Activated naive CD8-positive, alpha-beta T cell treated with anti-CD3 and anti-CD28 coated beads for 36 hours (primary cell): ENCODE data around the gene PIGU. TPM values are rescaled to one million over a fixed set of nuclear protein-coding genes. Genes with fewer than 3 reads are reported as not detected.

Experiments used
- DNase-seq: peaks from one replicate; pipeline ENCODE4 v3.0.0; 2021
- H3K27ac Mint-ChIP-seq: one replicate; pipeline ENCODE4 v1.8.0; 2022; ENCODE audit warnings: mild to moderate bottlenecking, moderate library complexity, mixed read lengths
- H3K27me3 Mint-ChIP-seq: one replicate; pipeline ENCODE4 v1.8.0; 2022; ENCODE audit warnings: mild to moderate bottlenecking, mixed read lengths
- H3K36me3 Mint-ChIP-seq: one replicate; pipeline ENCODE4 v1.8.0; 2021; ENCODE audit warnings: mild to moderate bottlenecking, mixed read lengths
- H3K4me1 Mint-ChIP-seq: one replicate; pipeline ENCODE4 v1.8.0; 2021; ENCODE audit warnings: mixed read lengths
- H3K4me3 Mint-ChIP-seq: one replicate; pipeline ENCODE4 v1.8.0; 2022; ENCODE audit warnings: mild to moderate bottlenecking, moderate library complexity, mixed read lengths
- H3K9me3 Mint-ChIP-seq: one replicate; pipeline ENCODE4 v1.8.0; 2022; ENCODE audit warnings: mixed read lengths
- total RNA-seq, 2 experiments: library from RNA; stranded (reverse); gene quantifications; one replicate each; pipeline ENCODE4 v1.2.3, GENCODE V29; 2021

PIGU gene
- total RNA-seq, 2 experiments from 2014 or later = 18.7 to 19.3 TPM

DNA sequence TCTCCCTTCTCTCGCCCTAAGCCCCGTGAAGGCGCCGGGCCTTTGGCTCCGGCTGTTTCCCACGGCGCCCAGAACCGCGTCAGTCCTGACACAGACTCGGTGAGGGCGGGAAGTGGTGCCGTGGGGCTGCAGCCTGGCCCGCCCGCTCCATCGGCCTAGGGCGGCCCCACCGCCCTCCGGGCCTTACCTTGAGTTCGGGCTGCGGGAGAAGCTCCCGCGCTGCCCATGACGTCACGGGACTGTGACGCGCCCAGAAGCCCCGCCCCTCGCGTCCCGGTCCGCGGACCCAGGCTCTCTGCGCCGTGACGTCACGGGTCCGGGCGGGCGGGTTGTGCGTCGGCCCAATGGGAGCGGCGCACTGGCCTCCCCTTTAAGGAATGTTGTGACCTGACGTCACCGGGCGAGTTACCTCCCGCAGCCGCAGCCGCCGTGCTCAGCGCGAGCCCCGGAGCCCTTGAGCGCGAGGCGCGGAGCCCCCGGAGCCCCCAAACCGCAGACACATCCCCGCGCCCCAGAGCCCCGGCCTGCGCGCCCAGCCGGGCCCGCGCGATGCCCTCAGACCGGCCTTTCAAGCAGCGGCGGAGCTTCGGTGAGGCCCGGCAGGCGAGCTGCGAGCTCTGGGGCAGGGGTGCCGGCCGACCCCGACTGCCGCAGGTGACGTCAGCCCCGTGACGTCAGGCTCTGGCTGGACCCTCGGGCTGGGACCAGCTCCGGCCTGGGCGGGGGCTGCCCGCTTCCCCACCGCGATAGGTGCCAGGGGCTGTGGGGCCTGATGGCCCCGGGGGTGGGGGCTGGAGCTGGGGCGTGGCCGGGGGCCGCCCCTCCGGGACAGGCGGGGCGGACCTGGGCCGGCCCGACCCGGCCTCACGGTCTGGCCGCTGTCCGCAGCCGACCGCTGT is 118.3 kb downstream of the PIGU start, which contains the start of gene MAP1LC3A:
MAP1LC3A (plus strand) TSS at position 399 of the 899 bp plus-strand sequence; CDS start at position 550, 151 bp downstream.
- Mint-ChIP-seq H3K9me3 (no peaks in the 10 kb centered on the region), H3K27ac (peak within 1 kb of the TSS; percentile 75), H3K27me3 (no peaks in the 10 kb centered on the region), H3K4me3 (peak within 1 kb of the TSS; percentile 79), H3K4me1 (peaks cover 4% of the 10 kb centered on the region), H3K36me3 (peaks cover 3% of the 10 kb centered on the region)
- peak; percentile 89 for DNase-seq

GRCh38 chr20:34557936-34558319 is 119.0 kb downstream of the PIGU start:
- no peak for DNase-seq
- Mint-ChIP-seq H3K9me3 (no peaks in the 10 kb centered on the region), H3K27ac (peak overlapping the region; percentile 75), H3K36me3 (peaks cover 3% of the 10 kb centered on the region), H3K4me1 (peaks cover 4% of the 10 kb centered on the region), H3K27me3 (no peaks in the 10 kb centered on the region), H3K4me3 (peak overlapping the region; percentile 79)

DNA sequence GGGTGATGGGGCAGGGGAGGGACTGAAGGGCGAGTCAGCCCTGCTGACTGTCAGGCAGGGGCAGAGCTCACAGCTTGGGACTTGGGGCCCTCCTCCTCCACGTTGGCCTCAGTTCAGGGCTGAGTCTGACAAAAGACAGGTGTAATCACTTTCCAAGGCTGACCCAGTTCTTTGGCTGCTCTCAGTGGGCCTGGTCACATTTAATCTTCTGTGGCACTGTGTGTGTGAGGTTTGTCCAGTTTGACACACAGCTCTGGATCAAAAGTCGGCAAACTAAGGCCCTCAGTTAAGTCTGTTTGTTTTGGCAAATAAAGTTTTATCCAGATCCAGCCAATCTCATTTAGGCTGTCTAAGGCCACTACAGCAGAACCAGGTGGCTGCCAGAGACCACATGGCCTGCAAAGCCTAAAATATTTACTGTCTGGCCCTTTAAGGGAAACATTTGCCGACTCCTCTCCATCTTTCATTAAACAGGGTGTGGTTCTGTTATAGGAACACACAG is 123.5 kb downstream of the PIGU start:
- no peak overlapping the region for H3K27ac Mint-ChIP-seq
- no peaks in the 10 kb centered on the region for H3K9me3 Mint-ChIP-seq
- H3K4me1 Mint-ChIP-seq = peaks cover 8% of the 10 kb centered on the region
- H3K36me3 Mint-ChIP-seq = peaks cover 3% of the 10 kb centered on the region
- no peak overlapping the region for H3K4me3 Mint-ChIP-seq
- H3K27me3 Mint-ChIP-seq = no peaks in the 10 kb centered on the region
- DNase-seq = no peak

- H3K4me1 Mint-ChIP-seq = peaks cover 4% of the 10 kb centered on the region
- H3K27ac Mint-ChIP-seq = no peak overlapping the region
- no peak overlapping the region for H3K4me3 Mint-ChIP-seq
- H3K9me3 Mint-ChIP-seq = no peaks in the 10 kb centered on the region
- no peaks in the 10 kb centered on the region for H3K36me3 Mint-ChIP-seq
- no peaks in the 10 kb centered on the region for H3K27me3 Mint-ChIP-seq
- DNase-seq = no peak
These were observed 124.3 kb downstream of the PIGU start for GRCh38 chr20:34552569-34552968.

DNA sequence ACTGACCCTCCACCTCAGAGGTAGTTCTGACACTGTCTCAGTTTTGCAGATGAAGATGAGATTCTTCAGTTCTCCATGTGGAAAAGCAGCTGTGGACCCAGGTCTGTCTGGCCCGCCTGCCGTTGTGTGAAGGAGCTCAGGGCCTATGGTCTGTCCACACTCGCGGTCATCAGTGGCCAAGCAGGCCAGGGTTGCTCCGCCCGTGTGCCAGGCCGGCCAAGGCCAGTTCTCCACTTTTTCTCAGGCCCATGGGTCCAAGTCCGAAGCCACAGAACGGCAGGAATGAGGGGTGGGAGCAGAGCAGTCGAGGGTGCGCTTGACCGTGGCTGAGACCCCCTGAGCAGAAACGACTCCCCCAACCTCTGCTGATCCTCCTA is 127.0 kb downstream of the PIGU start:
- no peaks in the 10 kb centered on the region for H3K36me3 Mint-ChIP-seq
- peaks cover 4% of the 10 kb centered on the region for H3K4me1 Mint-ChIP-seq
- DNase-seq = no peak
- no peak overlapping the region for H3K27ac Mint-ChIP-seq
- peaks cover 9% of the 10 kb centered on the region for H3K27me3 Mint-ChIP-seq
- no peaks in the 10 kb centered on the region for H3K9me3 Mint-ChIP-seq
- H3K4me3 Mint-ChIP-seq = no peak overlapping the region

DNA sequence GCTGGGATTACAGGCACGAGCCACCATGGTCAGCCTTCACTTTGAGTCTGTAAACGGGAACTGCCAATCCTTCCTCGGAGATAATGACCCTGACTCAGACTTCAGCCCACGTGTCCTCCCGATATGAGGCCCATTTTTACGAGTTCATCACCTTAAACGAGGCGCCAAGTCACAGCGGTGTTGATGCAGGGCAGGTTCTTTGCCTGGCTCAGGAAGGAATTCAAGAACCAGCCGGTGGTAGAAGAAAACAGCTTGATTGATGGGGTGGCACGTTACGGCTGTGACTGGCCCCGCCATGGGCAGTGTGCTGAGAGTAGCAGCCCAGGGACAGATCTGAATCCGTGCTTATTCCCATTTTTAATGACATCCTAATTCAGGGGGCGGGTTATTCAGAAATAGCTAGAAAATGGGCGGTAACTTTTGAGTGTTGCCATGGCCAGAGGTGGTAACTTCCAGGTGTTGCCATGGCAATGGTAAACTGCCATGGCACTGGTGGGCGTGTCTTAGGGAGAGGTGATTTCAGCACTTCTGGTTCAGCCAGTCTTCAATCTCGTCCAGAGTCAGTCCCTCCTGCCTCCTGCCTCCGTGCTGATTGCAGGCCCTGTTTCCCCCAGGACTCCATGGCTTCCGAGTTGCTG is 127.5 kb downstream of the PIGU start:
- no peak overlapping the region for H3K27ac Mint-ChIP-seq
- peaks cover 9% of the 10 kb centered on the region for H3K27me3 Mint-ChIP-seq
- H3K4me1 Mint-ChIP-seq = peaks cover 9% of the 10 kb centered on the region
- no peak overlapping the region for H3K4me3 Mint-ChIP-seq
- H3K36me3 Mint-ChIP-seq = no peaks in the 10 kb centered on the region
- no peak for DNase-seq
- H3K9me3 Mint-ChIP-seq = no peaks in the 10 kb centered on the region

- no peak for DNase-seq
- no peak overlapping the region for H3K4me3 Mint-ChIP-seq
- H3K9me3 Mint-ChIP-seq = no peaks in the 10 kb centered on the region
- H3K27me3 Mint-ChIP-seq = peaks cover 9% of the 10 kb centered on the region
- peaks cover 15% of the 10 kb centered on the region for H3K4me1 Mint-ChIP-seq
- H3K27ac Mint-ChIP-seq = no peak overlapping the region
- peaks cover 2% of the 10 kb centered on the region for H3K36me3 Mint-ChIP-seq
These were observed 128.9 kb downstream of the PIGU start for GRCh38 chr20:34547844-34548613.

- Mint-ChIP-seq H3K27ac (no peak overlapping the region), H3K4me1 (peaks cover 15% of the 10 kb centered on the region), H3K4me3 (no peak overlapping the region), H3K36me3 (peaks cover 2% of the 10 kb centered on the region), H3K9me3 (no peaks in the 10 kb centered on the region), H3K27me3 (peaks cover 9% of the 10 kb centered on the region)
- no peak for DNase-seq
These were observed 130.1 kb downstream of the PIGU start for GRCh38 chr20:34546751-34547181.

GRCh38 chr20:34544109-34544796 is 132.6 kb downstream of the PIGU start:
- Mint-ChIP-seq H3K9me3 (no peaks in the 10 kb centered on the region), H3K27me3 (peaks cover 9% of the 10 kb centered on the region), H3K36me3 (peaks cover 6% of the 10 kb centered on the region), H3K27ac (no peak overlapping the region), H3K4me3 (peak overlapping the region; percentile 43), H3K4me1 (peaks cover 19% of the 10 kb centered on the region)
- peak; percentile 14 for DNase-seq

DNA sequence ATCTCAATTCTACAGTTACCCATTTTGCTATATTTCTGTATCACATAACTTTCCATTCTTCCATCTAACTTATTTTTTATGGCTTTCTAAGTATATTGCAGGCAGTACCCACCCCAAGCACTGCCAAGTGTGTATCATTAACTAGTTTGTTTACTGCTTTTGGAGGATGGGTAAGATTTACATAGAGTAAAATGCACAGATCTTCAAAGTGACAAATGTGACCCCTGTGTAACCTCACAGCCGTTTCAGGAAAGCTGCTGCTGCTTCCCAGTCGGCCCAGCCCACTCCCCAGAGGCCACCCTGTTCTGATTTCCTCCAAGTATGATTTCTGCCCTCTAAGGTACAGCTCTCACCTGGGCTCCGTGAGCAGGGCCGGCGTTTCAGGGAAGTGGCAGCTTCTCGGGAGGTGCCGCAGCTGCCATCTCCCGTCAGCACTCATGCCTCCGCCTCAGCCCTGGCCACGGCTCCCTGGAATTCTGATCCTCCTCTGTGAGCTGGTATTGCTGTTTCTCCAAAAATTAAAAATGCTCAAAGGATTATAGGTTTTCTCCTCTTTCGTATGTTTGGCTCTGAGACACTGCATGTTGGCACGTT is 133.3 kb downstream of the PIGU start:
- no peaks in the 10 kb centered on the region for H3K9me3 Mint-ChIP-seq
- no peak for DNase-seq
- H3K4me1 Mint-ChIP-seq = peaks cover 18% of the 10 kb centered on the region
- no peak overlapping the region for H3K27ac Mint-ChIP-seq
- peaks cover 6% of the 10 kb centered on the region for H3K36me3 Mint-ChIP-seq
- H3K27me3 Mint-ChIP-seq = peaks cover 9% of the 10 kb centered on the region
- H3K4me3 Mint-ChIP-seq = no peak overlapping the region

- Mint-ChIP-seq H3K9me3 (no peaks in the 10 kb centered on the region), H3K4me1 (peaks cover 18% of the 10 kb centered on the region), H3K36me3 (peaks cover 6% of the 10 kb centered on the region), H3K27me3 (peaks cover 9% of the 10 kb centered on the region), H3K4me3 (no peak overlapping the region), H3K27ac (no peak overlapping the region)
- no peak for DNase-seq
These were observed 134.5 kb downstream of the PIGU start for GRCh38 chr20:34542439-34542838.

DNA sequence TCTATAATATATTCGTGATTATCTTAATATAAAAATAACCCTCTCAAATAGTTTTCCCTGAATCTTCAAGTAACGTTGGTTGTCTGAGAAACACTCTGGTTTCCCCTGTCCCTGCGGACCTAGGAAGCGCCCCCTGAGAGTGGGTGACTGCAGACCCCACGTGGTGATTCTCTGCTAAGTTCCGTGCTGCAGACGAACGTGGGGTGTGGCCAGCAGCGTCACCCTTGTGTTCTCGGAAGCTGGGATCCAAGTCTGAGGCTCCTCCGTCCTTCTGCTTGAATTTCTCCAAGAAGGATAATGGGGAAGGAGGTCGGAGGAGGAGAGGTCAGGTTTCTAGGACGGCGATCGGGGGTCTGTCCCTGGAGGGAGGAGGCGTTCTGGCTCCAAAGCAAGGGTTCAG is 135.0 kb downstream of the PIGU start:
- H3K27ac Mint-ChIP-seq = no peak overlapping the region
- DNase-seq = no peak

DNA sequence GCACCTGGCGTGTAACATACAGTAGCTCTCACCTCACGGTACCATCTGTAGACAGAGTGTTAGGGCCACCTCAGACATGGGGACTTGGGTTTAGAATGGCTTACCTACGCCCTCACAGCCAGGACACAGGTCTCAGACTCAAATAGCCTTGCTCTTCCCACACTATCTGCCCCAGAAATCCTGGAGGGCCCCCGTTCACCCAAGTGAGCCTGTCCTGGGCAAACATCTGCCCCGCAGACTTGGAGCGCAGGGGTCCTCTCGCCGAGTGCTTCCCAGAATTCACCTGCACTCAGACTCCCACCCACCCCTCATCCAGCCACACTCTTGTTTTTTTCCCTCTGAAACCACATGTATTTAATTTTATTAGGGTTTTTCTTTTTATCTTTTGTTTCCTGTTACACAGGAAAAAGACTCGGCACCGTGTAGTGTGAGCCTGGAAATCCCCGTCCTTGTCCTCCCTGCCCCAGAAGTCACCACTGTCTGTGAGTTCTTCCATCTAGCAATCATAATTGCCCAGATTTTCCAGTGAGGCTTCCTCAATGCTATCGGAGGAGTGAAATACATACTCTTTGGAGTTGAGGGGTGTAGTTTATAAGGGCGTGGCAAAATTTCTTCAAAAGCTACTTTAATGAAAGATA is 135.5 kb downstream of the PIGU start:
- peaks cover 4% of the 10 kb centered on the region for H3K27me3 Mint-ChIP-seq
- H3K36me3 Mint-ChIP-seq = peaks cover 6% of the 10 kb centered on the region
- DNase-seq = no peak
- H3K4me3 Mint-ChIP-seq = no peak overlapping the region
- H3K27ac Mint-ChIP-seq = peak overlapping the region; percentile 72
- H3K4me1 Mint-ChIP-seq = peaks cover 18% of the 10 kb centered on the region
- no peaks in the 10 kb centered on the region for H3K9me3 Mint-ChIP-seq

More for the DNA sequence above, 135.0 kb downstream of the PIGU start:
- H3K4me3 Mint-ChIP-seq = no peak overlapping the region
- peaks cover 8% of the 10 kb centered on the region for H3K27me3 Mint-ChIP-seq
- peaks cover 18% of the 10 kb centered on the region for H3K4me1 Mint-ChIP-seq
- H3K36me3 Mint-ChIP-seq = peaks cover 6% of the 10 kb centered on the region
- H3K9me3 Mint-ChIP-seq = no peaks in the 10 kb centered on the region
